Epithelial cell of proximal tubule (primary cell): ENCODE data around the gene NEGR1. TPM values are rescaled to one million over a fixed set of nuclear protein-coding genes. Genes with fewer than 3 reads are reported as not detected.
"Not testable (repeated sequence)": the region's sequence is repeated elsewhere in the genome, so short reads cannot be mapped to it uniquely, and the experiment has no call there.

Experiments
- DNase-seq: peaks from one replicate; pipeline ENCODE4 v3.0.0-alpha.2; 2011; ENCODE audit warnings: low read depth
- H3K4me3 ChIP-seq: 2 replicates; pipeline ENCODE4 v1.5.1; 2011; ENCODE audit warnings: low read depth, mild to moderate bottlenecking, low read length
- total RNA-seq: library from RNA; depleted of rRNA; stranded (reverse); fragments of >200 nt; gene quantifications from 2 replicates; pipeline ENCODE4 v1.2.3, GENCODE V29; 2015
- TF ChIP-seq, protein P1 (sequence below): conservative IDR thresholded peaks from 2 replicates; pipeline ENCODE4 v1.5.1; 2012; ENCODE audit warnings: low read depth, mild to moderate bottlenecking, low read length

NEGR1 gene
- total RNA-seq, 1 donor from 2014 or later: 3.1 TPM

GRCh38 chr1:72241397-72241796 is 40.9 kb downstream of the NEGR1 start:
- H3K4me3 ChIP-seq: no peak overlapping the region
- TF ChIP-seq, protein P1, sequence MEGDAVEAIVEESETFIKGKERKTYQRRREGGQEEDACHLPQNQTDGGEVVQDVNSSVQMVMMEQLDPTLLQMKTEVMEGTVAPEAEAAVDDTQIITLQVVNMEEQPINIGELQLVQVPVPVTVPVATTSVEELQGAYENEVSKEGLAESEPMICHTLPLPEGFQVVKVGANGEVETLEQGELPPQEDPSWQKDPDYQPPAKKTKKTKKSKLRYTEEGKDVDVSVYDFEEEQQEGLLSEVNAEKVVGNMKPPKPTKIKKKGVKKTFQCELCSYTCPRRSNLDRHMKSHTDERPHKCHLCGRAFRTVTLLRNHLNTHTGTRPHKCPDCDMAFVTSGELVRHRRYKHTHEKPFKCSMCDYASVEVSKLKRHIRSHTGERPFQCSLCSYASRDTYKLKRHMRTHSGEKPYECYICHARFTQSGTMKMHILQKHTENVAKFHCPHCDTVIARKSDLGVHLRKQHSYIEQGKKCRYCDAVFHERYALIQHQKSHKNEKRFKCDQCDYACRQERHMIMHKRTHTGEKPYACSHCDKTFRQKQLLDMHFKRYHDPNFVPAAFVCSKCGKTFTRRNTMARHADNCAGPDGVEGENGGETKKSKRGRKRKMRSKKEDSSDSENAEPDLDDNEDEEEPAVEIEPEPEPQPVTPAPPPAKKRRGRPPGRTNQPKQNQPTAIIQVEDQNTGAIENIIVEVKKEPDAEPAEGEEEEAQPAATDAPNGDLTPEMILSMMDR: no peak
- DNase-seq: peak; percentile 23

DNA sequence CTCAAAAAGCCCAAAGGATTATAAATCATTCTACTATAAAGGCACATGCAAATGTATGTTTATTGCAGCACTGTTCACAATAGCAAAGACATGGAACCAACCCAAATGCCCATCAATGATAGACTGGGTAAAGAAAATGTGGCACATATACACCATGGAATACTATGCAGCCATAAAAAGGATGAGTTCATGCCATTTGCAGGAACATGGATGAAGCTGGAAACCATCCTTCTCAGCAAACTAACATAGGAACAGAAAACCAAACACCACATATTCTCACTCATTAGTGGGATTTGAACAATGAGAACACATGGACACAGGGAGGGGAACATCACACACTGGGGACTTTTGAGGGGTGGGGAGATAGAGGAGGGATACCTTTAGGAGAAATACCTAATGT is 46.4 kb downstream of the NEGR1 start:
- not testable (repeated sequence) for DNase-seq, H3K4me3 ChIP-seq

GRCh38 chr1:72235062-72235461 is 47.3 kb downstream of the NEGR1 start:
- H3K4me3 ChIP-seq: no peak overlapping the region
- DNase-seq: no peak
- TF ChIP-seq, protein P1: no peak

GRCh38 chr1:72230746-72231145 is 51.6 kb downstream of the NEGR1 start:
- no peak overlapping the region for H3K4me3 ChIP-seq
- no peak for DNase-seq
- TF ChIP-seq, protein P1: no peak

DNA sequence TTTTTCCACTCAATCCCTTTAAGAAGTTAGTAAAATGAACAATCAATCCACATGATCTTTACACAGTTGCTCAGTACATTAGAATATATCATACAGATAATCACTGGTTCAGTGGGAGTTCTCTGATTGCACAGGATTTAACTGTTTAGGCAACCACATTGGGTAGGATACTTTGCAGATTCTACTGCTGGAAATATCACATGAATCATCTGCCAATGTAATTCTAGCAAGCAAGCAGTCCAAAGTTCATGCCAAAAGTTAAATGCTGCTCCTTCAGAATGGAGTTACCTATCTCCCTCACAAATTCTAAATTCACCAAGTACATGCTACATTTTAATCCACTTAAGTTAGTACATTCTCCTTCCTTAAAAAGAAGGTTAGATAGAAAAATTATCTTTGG is 52.4 kb downstream of the NEGR1 start:
- TF ChIP-seq, protein P1: no peak
- DNase-seq: no peak
- no peak overlapping the region for H3K4me3 ChIP-seq

DNA sequence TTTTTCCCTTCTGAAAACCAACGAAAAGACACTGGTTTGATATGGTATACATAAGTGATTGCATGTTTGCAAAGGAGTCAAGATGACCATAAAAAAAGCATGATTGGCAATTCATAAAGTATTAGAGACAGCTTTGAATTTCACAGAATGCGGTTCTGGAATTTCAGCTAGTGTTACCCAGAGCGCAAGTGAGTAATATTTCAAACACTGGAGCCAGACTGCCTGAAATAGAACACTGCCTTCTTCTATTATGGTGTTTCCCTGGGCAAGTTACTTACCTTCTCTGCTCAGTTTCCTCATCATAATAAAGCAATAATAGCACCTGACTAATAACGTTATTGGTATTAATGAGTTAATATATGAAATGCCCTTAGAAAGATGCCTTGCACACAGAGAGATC is 54.7 kb downstream of the NEGR1 start:
- H3K4me3 ChIP-seq: no peak overlapping the region
- TF ChIP-seq, protein P1: no peak
- DNase-seq: no peak

DNA sequence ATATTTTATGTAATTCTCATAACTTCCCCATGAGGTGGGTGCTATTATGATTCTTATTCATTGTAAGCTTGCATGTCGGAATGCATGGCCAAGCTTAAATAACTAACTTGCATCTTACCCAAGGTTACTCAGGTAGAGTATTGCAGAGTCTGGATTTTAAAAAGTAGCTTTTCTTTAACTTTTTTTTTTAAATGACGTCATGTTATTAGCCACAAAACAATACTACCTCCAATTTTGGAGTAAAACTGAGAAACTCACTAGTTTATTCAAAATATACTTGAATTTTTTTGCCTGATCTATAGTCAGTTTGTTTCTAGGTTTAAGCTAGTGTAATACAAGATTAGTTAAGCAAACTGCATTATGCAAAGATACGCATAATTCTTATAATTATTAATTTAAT is 57.8 kb downstream of the NEGR1 start:
- TF ChIP-seq, protein P1: no peak
- DNase-seq: no peak
- H3K4me3 ChIP-seq: no peak overlapping the region

- TF ChIP-seq, protein P1: no peak
- no peak for DNase-seq
- no peak overlapping the region for H3K4me3 ChIP-seq
Observed at GRCh38 chr1:72221811-72222210, 60.5 kb downstream of the NEGR1 start.
